ENCODE results near the gene SYT14.

The SYT14 gene

DNA sequence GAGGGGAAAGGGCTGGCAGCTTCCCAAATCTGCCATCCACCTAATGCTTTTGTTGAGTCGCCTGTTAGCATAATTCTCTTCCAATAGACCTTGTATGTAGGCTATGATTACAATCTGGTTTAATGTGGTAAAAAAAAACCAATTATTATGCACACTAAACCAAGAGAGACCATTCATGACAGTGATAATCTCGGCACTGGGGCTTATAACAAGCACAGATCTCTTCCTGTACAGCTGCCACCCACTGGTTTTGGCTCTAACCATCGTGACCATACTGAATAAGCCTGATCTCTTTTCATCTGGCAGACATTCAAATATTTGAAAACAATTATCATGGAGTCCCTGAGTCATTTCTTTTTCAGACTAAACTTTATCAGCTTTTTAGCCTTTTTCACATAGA is 12.0 kb upstream of the SYT14 start:
- TF ChIP-seq, protein P1, sequence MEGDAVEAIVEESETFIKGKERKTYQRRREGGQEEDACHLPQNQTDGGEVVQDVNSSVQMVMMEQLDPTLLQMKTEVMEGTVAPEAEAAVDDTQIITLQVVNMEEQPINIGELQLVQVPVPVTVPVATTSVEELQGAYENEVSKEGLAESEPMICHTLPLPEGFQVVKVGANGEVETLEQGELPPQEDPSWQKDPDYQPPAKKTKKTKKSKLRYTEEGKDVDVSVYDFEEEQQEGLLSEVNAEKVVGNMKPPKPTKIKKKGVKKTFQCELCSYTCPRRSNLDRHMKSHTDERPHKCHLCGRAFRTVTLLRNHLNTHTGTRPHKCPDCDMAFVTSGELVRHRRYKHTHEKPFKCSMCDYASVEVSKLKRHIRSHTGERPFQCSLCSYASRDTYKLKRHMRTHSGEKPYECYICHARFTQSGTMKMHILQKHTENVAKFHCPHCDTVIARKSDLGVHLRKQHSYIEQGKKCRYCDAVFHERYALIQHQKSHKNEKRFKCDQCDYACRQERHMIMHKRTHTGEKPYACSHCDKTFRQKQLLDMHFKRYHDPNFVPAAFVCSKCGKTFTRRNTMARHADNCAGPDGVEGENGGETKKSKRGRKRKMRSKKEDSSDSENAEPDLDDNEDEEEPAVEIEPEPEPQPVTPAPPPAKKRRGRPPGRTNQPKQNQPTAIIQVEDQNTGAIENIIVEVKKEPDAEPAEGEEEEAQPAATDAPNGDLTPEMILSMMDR (IDR thresholded peaks at IDR 0.05; ENCODE audit: extremely low read depth, missing control alignments): no peak
- DNase-seq (ENCODE audit: low spot score): no peak

DNA sequence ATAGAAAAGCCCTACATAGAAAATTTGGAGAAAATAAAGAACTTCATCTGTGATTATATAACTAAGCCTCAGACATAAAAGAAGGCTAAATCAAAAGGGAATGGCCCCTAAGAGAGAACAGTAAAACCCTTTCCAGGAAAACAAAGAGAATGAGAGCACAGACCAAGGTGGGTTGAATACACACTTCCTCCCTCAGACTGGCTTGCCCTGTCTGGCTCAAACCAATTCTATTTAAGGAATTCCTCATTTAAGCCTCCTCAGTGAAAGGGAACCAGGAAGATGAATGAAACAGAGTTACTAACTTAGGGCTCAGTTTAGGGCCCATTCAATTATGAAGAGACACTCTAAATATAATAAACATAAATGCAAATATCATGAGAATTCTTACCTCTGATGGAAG is 10.6 kb upstream of the SYT14 start:
- DNase-seq (ENCODE audit: low spot score): no peak
- TF ChIP-seq, protein P1 (IDR thresholded peaks at IDR 0.05; ENCODE audit: extremely low read depth, missing control alignments): no peak

DNA sequence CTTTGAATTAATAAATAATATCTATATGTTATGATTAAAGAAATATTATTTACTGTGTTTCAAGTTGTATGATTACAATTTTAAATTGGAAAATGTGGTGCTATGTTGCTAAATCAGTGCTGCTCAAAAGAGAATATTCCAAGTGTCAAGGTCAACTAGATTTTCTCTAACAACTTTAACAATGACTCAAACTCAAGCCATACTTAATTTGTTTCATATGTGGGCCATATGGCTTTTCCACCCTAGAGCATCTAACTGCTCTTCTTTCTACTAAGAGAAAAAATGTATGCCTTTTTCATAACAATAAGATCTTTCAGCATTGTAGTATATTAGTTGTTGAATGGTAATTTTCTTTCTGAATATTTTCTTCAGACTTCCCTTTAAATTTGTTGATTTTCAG is 8.3 kb upstream of the SYT14 start:
- TF ChIP-seq, protein P1 (IDR thresholded peaks at IDR 0.05; ENCODE audit: extremely low read depth, missing control alignments): no peak

DNA sequence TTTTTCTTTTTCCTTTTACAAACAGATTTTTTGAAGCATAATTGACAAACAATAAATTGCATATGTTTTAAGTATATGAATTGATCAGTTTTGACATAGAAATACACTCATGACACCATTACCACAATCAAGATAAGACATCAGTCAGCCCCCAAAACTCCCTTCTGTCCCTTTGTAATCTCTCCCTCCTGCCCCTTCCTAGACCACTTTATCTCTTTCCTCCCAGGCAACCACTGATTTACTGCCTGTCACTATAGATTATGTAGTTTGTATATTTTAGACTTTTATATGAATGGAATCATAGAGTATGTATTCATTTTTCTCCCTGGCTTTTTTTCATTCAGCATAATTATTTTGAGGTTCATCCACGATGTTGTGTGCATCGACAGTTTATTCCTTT is 6.9 kb upstream of the SYT14 start:
- TF ChIP-seq, protein P1 (IDR thresholded peaks at IDR 0.05; ENCODE audit: extremely low read depth, missing control alignments): no peak
- DNase-seq (ENCODE audit: low spot score): no peak

More for the DNA sequence above, 8.3 kb upstream of the SYT14 start:
- DNase-seq (ENCODE audit: low spot score): no peak

DNA sequence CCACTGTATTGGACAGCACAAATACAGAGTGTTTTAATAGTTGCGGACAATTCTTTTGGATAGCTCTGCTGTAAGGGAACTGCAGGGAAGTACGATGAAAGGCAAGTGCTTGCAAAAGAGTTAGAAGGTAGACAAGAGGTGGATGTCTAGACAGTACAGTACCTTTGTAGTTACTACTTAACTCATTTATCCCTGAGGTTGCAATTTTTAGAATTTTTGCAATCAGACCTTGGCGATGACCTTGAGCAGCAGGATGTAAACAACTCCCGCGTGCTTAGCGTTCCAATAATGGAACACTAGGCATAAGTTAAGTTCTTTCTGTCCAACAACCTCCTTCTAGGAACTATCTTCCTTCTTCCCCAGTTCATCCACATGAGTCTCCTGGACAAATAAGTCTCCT is 1.9 kb upstream of the SYT14 start:
- TF ChIP-seq, protein P1 (IDR thresholded peaks at IDR 0.05; ENCODE audit: extremely low read depth, missing control alignments): no peak

DNA sequence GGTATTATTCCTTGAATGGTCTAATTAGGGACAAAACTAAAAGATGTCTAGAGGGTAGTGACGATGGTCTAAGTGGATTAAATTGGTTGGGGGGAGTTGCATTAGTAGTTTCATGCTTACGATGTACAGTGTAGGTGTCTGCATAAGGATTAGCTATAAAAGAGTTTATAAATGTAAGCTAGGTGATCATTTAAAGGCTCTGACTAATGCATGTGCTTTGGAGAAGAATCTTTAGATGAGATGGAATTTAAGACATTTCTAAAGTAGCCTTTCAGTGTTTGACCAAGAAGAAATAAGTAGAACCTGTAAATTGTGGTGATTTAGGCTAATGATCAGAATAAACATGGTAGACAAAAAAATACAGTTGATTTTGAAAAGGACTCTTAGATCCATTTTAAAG is 7.4 kb downstream of the SYT14 start:
- DNase-seq (ENCODE audit: low spot score): no peak
- TF ChIP-seq, protein P1 (IDR thresholded peaks at IDR 0.05; ENCODE audit: extremely low read depth, missing control alignments): no peak

More for the DNA sequence above, 1.9 kb upstream of the SYT14 start:
- no peak for DNase-seq (ENCODE audit: low spot score)

DNA sequence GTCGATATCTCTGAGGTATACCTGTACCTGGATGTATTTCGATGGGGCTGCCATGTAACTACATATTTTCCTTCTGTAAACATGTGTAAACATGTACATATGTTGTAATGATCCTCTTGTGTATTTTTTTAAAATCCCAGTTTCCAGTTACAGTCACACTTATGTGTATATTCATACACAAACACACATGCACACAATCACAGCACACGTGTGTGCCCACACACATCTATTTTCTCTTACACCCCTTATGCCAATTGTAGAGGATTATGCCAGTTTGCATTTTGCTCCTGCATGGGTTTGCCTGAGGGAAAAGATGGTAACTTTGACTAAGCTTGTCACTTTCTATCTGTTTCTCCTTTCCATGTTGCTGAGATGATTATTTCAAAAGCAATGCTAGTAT is 10.1 kb downstream of the SYT14 start:
- no peak for DNase-seq (ENCODE audit: low spot score)
- TF ChIP-seq, protein P1 (IDR thresholded peaks at IDR 0.05; ENCODE audit: extremely low read depth, missing control alignments): no peak

All from GM20000 (cell line).